HG02798 (cell line): ENCODE data around the gene BRIP1.
"Not testable (repeated sequence)": the region's sequence is repeated elsewhere in the genome, so short reads cannot be mapped to it uniquely, and the experiment has no call there.

ENCODE experiments used
- ATAC-seq: cut with Tn5 transposase; IDR thresholded peaks from one replicate; pipeline ENCODE4 v1.9.1; 2021; ENCODE audit warnings: mild to moderate bottlenecking; ENCODE audit not compliant: unreplicated experiment, poor library complexity

Gene BRIP1

DNA sequence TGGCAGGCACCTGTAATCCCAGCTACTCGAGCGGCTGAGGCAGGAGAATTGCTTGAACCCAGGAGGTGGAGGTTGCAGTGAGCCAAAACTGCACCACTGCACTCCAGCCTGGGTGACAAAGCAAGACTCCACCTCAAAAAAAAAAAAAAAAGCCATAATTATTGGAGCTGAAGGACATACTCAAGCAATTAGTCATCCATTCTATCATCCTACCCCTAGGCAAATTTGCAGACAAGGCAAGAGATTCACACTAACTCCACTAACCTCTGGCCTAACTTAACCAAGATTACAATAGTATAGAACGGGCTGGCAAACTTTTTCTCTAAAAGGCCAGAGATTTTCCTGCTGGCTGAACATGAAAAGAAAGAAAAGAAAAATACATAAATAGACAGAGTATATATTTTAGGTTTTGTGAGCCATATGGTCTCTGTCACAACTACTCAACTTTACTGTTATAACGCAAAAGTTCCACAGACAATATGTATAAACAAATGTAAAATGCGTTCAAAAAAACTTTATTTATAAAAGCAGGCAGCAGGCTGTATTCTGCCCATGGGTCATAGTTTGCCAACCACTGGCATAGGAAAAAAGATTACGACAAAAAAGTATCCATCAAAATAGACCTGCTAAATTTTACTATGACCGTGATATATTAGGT, 29.7 kb downstream of the BRIP1 start:
- ATAC-seq, result no peak

DNA sequence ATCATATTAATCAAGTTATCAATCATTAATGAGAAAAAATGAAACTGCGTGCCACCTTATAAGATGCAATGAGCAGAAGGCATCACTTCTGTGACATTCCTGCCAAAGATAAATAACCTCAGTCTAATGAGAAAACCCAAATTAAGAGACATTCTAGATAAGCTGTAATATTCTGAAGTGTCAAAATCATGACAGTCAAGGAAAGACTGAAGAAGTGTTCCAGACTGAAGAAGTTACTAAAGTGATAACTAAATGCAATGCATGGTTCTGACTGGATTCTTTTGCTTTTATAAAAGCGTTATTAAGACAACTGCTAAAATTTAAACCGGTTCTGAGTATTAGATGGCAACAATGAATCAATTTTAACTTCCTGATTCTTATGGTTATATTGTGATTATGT, 30.9 kb downstream of the BRIP1 start:
- ATAC-seq, result no peak

DNA sequence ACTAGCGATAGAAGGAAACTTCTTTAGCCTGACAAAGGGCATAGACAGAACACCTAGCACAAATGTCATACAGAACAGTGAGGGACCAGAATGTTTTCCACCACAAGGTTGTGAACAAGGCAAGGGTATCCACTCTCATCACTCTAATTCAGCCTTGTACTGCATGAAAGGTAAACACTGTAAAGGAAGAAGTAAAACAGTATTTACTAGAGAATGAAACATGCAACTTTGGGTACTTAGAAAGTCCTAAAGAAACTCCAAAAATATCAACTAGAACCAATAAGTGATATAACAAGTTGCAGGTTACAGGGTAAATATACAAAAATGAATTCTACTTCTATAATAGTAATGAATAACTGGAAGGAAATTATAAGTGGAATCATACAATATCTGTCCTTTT, 32.2 kb downstream of the BRIP1 start:
- no peak for ATAC-seq

DNA sequence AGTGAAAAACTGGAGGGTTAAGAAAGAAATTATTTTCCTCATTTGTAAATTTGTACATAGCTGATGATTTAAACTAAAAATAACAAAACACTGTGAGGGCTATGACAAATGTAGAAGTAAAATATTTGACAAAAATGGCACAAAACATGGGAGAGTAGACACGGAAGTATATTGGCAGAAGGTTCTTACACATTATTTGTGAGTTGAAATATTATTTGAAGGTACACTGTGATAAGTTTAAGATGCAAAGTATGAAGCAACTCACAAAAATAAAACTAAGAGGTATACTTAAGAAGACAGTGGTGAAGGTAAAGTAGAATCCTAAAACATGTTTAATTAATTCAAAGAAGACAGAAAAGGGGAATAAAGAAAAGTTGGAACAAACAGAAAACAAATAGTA, 34.6 kb downstream of the BRIP1 start:
- ATAC-seq, result no peak

DNA sequence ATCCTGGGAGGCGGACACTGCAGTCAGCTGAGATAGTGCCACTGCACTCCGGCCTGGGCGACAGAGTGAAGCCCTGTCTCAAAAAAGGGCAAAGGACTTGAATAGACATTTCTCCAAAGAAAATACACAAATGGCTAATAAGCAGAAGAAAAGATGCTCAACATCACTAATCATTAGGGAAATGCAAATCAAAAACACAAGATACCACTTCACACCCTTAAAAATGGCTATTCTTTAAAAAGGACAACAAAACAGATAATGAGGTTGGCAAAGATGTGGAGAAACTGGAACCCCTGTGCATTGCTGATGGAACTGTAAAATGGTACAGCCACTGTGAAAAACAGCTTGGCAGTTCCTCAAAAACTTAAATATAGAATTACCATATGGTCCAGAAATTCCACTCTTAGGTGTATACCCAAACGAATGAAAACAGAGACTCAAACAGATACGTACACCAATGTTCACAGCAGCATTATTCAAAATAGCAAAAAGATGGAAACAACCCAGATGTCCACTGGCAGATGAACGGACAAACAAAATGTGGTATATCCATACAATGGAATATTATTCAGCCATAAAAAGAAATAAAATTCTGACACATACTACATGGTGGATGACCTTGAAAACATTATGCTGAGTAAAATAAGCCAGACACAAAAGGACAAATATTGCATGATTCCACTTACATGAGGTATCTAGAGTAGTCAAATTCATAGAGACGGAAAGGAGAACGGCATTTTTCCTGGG, 35.5 kb downstream of the BRIP1 start:
- no peak for ATAC-seq

DNA sequence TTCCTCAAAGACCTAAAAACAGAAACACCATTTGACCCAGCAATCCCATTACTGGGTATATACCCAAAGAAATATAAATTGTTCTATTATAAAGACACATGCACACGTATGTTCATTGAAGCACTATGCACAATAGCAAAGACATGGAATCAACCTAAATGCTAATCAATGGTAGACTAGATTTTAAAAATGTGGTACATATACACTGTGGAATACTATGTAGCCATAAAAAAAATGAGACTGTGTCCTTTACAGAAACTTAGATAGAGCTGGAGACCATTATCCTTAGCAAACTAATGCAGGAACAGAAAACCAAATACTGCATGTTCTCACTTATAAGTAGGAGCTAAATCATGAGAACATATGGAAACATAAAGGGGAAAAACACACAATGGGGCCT, 36.5 kb downstream of the BRIP1 start:
- ATAC-seq, result not testable (repeated sequence)

DNA sequence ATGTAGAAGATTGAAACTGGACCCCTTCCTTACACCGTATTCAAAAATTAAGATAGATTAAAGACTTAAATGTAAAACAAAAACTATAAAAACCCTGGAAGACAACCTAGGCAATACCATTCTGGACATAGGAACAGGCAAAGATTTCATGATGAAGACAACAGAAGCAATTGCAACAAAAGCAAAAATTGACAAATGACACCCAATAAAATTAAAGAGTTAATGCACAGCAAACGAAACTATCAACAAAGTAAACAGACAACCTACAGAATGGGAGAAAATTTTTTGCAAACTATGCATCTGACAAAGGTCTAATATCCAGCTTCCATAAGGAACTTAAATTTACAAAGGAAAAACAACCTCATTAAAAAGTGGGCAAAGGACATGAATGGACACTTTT, 37.1 kb downstream of the BRIP1 start:
- not testable (repeated sequence) for ATAC-seq

DNA sequence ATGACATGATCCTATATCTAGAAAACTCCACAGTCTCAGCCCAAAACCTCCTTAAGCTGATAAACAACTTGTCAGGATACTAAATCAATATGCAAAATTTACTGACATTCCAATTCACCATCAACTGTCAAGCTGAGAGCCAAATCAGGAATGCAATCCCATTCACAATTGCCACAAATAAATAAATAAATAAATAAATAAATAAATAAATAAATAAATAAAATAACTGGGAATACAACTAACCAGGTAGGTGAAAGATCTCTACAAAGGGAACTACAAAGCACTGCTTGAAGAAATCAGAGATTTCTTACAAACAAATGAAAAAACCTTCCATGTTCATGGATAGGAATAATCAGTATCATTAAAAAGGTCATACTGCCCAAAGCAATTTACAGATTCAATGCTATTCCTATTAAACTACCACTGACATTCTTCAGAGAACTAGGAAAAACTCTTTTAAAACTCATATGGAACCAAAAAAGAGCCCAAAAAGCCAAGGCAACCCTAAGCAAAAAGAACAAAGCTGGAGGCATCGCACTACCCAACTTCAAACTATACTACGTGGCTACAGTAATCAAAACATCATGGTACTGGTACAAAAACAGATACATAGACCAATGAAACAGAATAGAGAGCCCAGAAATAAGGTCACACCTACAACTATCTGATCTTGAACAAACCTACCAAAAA, 37.7 kb downstream of the BRIP1 start:
- no peak for ATAC-seq

DNA sequence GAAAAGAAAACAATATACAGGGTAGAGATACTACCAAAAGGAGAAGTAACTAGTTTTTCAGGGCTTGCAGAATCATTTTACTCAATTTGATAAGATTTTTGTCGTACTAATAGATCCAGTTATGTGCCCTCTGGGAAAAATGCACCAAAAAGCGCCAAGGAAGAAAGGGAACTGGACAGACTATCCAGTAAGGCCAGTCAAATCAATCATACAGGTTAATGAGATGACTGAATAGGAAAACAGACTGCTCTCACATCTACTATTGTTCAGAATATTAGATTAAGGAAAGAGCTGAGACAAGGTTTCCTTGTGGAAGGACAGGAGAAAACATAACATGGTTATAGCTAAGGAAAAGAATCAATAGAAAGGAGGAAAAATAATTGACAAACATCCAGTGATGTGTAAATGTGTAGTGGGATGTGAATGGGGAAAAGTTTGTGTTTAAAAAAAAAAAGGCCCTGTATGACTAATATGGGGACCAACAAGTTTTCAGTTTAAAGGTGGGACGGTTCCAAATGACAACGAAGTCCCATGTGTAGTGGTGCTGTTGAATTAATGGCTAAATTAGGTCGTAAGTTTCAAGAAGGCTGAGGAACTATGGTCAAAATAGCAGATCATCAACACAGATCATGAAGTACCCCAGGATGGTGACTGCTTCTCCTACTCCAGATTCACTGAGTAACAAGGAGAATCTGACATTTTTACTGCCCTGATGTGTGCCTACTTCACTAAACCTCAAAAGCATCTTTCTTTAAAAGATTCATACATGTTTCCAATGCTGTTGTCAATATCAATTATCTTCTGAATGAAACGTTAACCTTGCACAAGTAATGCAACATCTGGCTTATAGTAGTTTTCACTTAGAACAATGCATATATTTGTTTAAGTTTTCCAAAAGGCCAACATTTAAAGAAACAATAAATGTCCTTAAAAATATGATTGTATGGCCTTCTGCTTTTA, 40.7 kb downstream of the BRIP1 start:
- no peak for ATAC-seq

DNA sequence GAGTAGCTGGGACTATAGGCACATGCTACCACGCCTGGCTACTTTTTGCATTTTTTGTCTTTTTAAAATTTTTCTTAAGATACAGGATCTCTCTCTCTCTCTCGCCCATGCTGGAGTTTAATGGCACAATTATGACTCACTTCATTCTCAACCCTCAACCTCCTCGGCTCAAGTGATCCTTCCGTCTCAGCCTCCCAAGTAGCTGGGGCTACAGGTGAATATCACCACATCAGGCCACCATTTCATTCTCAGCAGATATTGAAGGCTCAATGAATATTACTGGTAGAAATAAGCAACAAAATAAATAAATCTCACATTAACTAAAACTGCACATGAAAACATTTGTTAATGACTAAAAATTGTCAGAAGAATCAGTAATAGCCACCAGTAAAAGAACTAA, 41.7 kb downstream of the BRIP1 start:
- no peak for ATAC-seq

DNA sequence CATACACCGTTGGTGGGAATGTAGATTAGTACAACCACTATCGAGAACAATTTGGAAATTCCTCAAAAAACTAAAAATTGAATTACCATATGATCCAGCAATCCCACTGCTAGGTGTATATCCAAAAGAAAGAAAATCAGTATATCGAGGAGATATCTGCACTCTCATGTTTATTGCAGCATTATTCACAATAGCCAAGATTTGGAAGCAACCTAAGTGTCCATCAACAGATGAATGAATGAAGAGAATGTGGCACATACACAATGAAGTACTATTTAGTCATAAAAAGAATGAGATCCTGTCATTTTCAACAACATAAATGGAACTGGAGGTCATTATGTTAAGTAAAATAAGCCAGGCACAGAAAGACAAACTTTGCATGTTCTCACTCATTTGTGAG, 44.1 kb downstream of the BRIP1 start:
- not testable (repeated sequence) for ATAC-seq

DNA sequence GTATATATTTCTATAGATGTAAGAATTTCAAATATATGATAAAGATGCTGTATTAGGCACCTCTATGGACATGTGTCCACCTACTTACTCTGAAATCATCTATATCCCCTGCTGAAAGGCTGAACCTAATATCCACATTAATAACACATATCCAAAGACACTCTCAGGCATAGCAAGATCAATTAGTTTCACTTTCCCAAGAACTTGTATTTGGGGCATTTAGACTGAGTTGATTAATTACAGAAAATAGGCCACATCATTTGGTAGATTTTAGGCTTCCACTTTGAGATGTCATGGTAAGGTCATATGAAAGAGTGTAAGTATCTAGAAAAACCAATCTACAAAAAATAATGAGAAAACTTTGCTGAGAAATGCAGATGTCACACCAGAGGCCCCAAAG, 45.1 kb downstream of the BRIP1 start:
- ATAC-seq, result no peak

DNA sequence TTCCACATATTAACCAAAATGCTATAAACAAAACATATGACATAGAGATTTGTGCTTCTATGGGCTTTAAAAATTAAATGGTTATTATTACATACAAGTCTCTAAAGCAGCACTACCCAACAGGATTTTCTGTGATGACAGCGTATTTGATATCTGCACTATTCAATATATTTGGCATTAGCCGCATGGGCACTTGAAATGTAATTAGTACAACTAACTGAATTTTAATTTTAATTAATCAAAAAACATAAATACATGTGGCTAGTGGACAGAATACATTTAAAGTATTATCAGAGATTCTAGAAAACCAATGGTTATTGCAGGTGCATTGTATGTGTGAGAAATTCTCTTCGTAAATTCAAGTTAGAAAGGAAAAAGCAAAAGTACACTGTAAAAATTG, 45.9 kb downstream of the BRIP1 start:
- no peak for ATAC-seq

DNA sequence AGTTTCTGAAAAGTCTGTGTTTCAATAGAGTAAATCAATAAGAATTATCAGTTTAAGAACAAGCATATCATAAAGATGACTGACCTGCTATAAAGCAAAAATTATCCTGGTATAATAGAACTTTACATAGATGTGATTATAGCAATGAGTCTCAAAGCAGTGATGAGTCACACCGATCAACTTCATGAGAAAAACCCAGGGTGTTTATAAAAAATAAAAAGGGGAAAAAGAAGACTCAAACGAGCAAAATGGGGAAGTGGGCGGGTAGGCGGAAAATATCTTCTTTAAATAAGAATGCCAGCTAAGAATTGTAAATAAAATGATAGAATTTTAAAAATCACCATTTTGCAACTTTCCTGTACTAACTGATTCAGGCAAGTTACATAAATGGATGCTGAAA, 46.8 kb downstream of the BRIP1 start:
- ATAC-seq, result no peak

DNA sequence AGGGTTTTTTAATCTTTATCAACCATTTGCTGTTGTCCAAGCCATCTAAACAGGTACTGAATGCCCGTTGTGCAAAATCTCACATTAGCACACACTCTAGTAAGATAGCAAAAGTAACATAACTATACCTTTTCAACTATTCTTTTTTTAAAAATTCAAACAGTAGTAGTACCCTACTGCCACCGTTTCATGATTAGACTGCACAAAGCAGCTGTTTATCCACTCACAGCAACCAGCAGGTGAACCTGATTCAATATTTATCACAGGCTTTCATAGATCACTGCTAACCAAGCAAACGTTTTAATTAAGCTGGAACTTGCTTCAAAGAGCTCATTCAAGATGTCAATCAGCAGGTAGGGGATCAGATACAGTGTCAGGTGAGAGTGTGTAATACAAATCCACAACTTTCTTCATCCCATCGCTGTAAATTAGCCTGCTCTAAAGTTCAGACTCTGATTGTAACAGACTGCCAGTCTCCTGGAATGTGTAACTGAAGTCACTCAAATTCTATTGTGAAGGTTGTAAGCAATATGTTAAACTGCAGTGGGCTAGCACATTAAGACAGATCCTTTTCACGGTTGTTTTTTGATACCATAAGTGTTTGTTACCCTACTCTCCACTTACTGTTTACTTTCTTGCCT, 47.3 kb downstream of the BRIP1 start:
- ATAC-seq, result no peak

DNA sequence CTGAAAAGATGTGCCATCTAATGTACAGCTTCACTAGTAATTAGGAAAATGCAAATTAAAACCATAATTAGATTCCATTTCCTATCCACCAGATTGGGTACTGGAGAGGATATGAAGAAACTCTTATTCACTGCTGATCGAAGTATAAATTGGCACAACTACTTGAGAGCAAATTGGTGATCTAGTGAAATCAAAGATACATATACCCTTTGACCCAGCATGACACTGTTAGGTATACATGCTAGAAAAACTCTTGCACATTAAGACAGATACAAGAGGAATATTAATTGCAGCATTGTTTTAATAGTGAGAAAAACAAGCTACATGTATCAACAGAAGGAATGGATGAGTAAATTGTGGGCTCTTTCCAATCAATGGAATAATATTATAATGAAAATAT, 48.8 kb downstream of the BRIP1 start:
- ATAC-seq, result no peak

DNA sequence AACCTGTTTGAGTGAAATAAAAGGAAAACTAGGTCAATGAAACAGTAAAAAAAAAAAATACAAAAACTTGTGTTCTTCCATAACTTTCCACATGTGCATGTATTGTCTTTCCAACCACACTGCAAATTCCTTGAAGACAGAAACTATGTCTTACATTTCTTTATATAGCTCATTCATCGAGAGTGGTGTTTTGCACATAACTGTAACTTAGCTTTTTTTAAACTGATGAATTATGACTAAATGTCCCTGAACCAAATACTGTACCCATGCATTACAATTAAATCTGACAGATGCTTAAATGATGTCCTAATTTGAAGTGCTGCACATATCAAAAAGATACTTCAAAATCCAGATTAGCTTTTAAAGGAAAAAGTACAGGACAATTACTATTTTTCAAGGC, 50.1 kb downstream of the BRIP1 start:
- no peak for ATAC-seq

DNA sequence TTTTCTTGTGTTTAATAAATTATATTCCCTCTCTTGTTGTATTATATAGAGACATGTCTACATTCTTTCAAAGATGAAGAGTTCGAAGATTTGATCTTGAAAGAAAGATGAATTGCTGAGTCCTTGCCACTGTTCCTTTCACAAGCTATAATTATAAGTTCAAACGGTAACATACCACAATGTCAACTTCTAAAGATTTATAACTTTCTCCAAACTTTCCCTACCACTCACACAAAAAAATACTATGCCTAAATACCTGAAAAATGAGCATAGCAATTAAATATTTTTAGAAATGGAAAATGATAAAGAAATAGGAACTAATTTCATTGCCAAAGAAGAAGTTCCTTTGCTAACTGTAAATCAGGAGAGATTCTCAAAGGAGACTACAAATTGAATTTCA, 50.6 kb downstream of the BRIP1 start:
- no peak for ATAC-seq

DNA sequence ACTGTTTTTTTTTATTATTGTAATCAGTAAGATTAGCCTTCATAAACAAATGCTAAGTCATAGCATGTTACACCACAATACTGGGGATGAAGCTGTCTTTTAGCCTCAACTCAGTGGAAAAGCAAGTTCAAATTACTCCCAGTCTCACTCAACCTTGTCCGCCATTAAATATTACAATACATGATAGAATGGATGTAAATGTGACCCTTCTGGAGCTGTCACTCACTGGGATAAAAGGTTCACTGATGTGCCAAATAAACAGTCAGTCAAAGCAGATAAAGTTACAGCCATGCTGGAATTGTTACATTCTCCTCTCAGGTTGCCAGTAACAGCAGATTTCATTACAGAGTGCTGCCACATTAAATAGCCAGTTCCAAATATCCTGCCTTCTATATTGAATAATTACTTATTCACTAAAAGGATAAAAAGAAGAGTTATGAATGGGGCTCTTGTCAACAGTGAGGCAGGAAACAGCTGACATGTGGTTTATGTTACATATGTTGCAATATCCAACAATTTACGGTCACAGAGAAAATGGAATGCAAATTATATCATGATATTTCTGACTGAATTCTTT, 53.4 kb downstream of the BRIP1 start:
- ATAC-seq, result no peak

DNA sequence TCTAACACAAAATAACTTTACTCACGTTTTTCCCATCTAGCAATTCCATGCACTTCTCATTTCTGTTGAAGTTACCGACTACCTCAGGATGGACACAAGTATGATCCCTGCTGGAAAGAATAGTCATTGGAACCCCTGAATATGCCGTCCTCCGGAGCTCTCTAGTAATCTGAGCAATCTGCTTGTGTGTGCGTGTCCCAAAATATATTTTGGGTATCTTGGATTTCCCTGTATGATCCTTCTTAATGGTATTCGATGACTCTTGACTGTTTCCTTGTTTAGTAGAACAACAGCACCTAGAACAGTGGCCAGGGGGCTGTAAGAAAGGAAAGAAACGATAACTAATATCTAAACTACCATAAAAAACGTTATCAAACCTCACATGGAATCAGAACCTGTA, 54.9 kb downstream of the BRIP1 start:
- ATAC-seq, result no peak
